ENCODE results near the gene ACBD6.

The ACBD6 gene

GRCh38 chr1:180366371-180367068 is 135.9 kb downstream of the ACBD6 start:
- no peak for DNase-seq

GRCh38 chr1:180365039-180365438 is 137.3 kb downstream of the ACBD6 start:
- DNase-seq, result no peak

- no peak for DNase-seq
Observed at GRCh38 chr1:180363246-180363995, 139.0 kb downstream of the ACBD6 start.

DNA sequence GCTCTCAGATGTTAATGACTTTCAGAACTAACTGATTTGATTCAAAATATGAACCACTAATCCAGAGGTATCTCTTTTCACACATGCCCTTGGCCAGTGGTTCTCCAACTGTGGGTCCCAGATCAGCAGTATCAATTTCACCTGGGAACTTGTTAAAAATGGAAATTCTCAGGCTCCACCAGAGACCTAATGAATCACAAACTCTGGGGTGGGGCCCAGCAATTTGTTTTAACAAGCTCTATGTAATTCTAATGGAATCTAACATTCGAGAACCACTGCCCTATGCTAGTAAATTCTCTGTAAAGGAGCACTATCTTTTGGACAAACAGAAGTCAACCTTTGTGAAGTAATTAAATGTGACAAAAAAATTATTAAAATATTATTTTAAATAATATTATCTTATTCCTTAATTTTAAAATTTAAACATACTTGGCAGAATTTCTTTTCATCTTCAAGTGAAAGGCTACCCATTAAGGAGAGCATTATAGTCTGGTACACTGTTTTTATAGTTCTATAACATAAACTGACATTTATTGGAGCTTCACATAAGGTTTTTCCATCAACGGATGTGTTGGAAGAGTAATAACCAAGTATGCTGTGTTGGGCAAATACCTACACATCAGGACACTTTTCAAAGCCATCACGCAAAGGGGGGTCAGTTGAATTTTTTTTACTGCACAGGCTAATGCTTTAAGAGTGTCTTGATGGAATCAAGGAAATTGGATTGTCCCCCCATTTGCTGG is 141.9 kb downstream of the ACBD6 start:
- DNase-seq, result no peak

DNA sequence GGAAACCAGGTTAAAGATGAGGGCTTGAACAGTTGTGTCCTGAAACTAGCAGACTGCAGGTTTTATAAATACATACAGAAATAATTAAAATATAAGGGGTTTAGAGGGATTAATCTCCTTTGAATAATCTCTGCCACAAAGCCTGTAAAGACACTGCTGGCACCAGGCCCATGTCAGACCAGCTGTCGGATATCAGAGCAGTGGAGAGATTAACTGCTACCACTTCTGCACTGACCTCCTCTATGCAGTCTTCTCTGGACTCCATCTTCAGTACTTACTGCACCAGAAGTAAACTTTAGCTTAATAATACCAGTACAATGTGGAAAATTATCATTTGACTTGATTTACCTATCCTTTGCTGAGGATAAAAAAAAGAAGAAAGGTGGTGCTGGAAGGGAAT is 143.7 kb downstream of the ACBD6 start:
- no peak for DNase-seq

DNA sequence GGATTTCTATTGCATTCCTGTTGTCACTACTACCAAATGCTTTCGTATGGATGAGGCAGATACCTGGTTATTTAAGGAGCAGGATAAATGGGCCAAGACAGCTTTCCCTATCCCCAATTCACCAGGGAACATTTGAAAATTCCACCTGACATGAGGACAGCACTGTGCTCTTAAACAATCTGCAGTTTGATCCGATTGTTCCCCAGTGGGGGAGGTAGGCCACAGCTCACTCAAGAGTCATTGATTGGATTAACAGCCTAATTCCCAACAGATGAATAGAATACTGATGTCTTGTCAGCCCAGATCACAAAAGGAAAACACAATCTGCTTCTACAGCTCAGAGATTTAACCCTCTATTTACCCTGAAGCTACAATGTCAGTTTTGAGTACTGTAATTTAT is 148.4 kb downstream of the ACBD6 start:
- DNase-seq, result no peak

- no peak for DNase-seq
Observed at GRCh38 chr1:180352588-180352987, 149.8 kb downstream of the ACBD6 start.

- DNase-seq, result no peak
Observed at GRCh38 chr1:180352021-180352420, 150.4 kb downstream of the ACBD6 start.

- no peak for DNase-seq
Observed at GRCh38 chr1:180345148-180345547, 157.2 kb downstream of the ACBD6 start.

DNA sequence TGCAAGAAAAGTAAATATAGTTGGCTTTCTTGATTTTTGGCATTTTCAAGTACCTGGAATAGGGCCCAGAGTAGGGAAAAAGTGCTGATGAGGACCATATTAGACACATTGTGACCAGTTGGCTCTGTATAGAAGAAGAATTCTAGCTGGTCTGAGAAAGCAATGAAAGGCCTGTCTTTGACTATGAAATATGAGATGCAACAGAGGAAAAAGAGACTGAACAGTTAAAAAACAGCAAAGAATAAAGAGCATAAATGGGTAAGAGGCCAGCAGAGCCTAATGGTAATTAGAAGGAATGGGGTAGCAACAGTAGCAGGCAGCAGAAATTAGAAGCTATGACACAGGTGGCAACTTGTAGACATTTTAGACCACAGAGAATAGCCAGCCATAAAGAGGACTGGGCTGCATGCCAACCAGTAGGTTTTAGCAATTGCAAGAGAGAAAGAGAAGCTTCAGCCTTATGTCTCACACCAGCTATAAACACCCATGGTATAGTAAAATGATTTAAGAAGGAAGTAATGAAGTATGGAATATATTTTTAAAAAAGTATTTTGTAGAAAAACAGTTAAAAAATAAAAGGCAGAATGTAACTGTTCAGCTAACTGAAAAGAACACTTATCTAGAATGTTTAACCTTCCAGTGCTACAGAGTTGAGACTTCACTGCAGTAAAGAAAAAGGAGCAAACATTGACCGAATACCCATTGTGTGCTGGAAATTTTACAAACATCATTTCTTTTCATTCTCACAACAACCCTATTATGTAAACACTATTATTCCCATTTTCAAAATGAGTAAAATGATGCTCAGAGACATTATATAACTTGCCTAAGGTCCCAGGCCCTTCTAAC is 158.2 kb downstream of the ACBD6 start:
- no peak for DNase-seq

- DNase-seq, result no peak
Observed at GRCh38 chr1:180327089-180327488, 175.3 kb downstream of the ACBD6 start.

DNA sequence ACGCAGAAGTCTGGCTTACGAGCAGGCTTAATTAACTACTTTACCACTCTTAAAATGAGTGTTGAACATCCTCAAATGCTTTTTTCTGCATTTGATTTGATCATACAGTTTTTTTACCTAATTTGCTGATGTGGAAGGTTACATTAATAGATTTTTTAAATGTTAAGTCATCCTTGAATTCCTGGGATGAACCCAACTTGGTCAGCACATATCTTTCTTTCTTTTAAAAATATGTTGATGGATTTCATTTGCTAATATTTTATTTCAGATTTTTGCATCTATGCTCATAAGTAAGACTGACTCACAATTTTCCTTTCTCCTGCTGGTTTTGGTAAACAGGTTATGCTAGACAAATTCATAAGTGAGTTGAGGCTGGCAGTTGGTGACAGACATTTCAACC is 189.5 kb downstream of the ACBD6 start:
- DNase-seq, result no peak

- DNase-seq, result no peak
Observed at GRCh38 chr1:180311011-180311730, 191.2 kb downstream of the ACBD6 start.

GRCh38 chr1:180310095-180310494 is 192.3 kb downstream of the ACBD6 start:
- DNase-seq, result no peak

GRCh38 chr1:180309338-180309737 is 193.0 kb downstream of the ACBD6 start:
- DNase-seq, result no peak

- no peak for DNase-seq
Observed at GRCh38 chr1:180301135-180301742, 201.1 kb downstream of the ACBD6 start.

DNA sequence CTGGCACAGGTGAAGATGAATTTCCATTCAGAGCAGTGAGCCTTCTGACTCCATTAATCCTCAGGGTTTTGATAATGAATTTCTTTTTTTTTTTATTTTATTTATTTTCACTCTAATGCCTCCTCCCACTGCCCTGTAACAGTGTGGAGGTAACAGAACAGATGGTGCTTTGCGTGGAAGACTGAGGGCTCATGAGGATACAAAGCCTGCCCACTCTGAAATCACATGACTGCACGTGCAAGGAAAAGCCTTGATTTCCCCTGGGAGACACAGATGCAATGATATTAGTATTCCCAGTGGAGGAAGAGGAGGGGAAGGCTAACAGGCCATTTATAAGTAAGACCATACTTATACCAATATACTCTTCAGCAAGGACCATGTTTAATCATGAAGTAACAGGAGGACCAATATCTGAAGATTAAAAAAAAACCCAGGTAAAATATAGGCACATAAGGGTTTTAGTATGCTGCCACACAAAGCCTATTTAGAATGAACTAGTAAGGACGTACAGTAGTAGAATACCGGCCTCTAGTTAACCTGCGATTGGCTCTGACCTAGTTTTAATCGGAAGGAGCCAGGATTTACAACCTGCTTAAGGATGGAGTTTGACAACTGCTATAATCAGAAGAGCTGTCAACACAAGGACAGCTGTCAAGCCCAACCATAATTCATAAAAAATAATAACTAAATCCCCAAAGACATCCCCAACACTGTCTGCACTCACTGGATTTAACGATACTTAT is 202.7 kb downstream of the ACBD6 start:
- no peak for DNase-seq

DNA sequence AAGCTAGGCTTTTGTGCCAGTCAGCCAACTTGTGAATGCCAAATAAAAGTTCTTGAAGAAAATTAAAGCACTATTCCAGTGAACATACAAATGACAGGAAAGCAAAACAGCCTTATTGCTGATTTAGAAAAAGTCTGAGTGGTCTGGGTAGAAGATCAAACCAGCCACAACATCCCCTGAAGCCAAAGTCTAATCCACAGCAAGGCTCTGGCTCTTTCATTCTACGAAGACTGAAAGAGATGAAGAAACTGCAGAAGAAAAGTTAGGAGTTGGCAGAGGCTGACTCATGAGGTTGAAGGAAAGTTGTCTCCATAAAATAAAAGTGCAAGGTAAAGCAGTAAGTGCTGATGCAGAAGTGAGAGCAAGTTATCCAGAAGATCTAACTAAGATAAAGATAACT is 206.4 kb downstream of the ACBD6 start:
- DNase-seq, result no peak

DNA sequence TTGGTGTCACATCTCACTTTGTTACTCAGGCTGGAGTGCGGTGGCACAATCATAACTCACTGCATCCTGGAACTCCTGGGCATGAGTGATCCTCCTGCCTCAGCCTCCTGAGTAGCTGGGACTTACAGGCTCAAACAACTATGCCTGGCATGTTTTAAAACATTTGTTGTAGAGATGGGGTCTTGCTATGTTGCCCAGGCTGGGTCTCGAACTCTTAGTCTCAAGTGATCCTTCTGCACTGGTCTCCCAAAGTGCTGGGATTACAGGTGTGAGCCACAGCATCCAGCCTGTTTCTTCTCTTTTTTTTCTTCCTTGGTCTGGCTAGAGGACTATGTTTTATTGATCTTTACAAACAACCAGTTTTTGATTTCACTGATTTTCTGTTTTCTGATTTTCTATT is 207.7 kb downstream of the ACBD6 start:
- DNase-seq, result no peak

DNA sequence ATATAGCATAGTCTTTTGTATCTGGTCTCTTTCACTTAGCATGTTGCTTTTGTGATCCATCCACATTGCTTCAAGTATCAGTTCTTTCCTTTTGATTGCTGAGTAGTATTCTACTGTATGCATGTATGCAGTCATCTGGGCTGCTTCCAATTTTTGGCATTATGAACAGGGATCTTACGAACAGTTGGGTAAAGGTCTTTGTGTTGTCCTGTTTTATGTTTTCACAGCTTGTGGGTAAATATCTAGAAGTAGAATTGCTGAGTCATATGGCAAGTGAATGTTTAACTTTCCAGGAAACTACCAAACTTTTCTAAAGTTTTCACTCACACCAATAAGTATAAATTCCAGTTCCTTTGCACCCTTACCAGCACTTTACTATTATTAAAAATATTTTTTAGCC is 211.4 kb downstream of the ACBD6 start:
- no peak for DNase-seq

Measured in T-helper 9 cell (primary cell).